ENCODE data around the gene KLHL42. TPM values are rescaled to one million over a fixed set of nuclear protein-coding genes. Genes with fewer than 3 reads are reported as not detected.
"Not testable (repeated sequence)": the region's sequence is repeated elsewhere in the genome, so short reads cannot be mapped to it uniquely, and the experiment has no call there.

The KLHL42 gene
- total RNA-seq = 100 to 1,000 TPM in 1 of 2 donors, 10 to 100 TPM in 1; 94.6 to 111 TPM

GRCh38 chr12:27779920-27780611 lies at the start of gene KLHL42, which contains the start of gene MANSC4:
Gene KLHL42 (plus strand): TSS chr12:27780233. CDS start chr12:27780331, 98 bp downstream.
Gene MANSC4 (minus strand): TSS chr12:27780236. CDS start chr12:27771276, 8,960 bp downstream.
- TF ChIP-seq, protein P1, sequence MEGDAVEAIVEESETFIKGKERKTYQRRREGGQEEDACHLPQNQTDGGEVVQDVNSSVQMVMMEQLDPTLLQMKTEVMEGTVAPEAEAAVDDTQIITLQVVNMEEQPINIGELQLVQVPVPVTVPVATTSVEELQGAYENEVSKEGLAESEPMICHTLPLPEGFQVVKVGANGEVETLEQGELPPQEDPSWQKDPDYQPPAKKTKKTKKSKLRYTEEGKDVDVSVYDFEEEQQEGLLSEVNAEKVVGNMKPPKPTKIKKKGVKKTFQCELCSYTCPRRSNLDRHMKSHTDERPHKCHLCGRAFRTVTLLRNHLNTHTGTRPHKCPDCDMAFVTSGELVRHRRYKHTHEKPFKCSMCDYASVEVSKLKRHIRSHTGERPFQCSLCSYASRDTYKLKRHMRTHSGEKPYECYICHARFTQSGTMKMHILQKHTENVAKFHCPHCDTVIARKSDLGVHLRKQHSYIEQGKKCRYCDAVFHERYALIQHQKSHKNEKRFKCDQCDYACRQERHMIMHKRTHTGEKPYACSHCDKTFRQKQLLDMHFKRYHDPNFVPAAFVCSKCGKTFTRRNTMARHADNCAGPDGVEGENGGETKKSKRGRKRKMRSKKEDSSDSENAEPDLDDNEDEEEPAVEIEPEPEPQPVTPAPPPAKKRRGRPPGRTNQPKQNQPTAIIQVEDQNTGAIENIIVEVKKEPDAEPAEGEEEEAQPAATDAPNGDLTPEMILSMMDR (IDR thresholded peaks at IDR 0.05) = no peak
- Histone ChIP-seq H3K4me1 (ENCODE audit: control insufficient read depth in 1 of 2, low read depth in 2 of 2) (peaks cover 13 to 38% of the 10 kb centered on the region in 2 donors), H3K27ac (peak within 1 kb of the TSS; percentile 99), H3K27me3 (replicated peaks; ENCODE audit: insufficient read depth) (no peaks in the 10 kb centered on the region), H3K4me3 (peak within 1 kb of the TSS; percentile 80), H3K9me3 (no peaks in the 10 kb centered on the region), H3K36me3 (no peaks in the 10 kb centered on the region)
- DNase-seq (ENCODE audit: low spot score) = peak; percentile 28
- ATAC-seq (ENCODE audit: insufficient number of reproducible peaks, low FRiP score, low read depth) = peak; percentile 79

GRCh38 chr12:27732281-27732680 lies 47.8 kb upstream of the KLHL42 start:
- H3K4me3 ChIP-seq = no peak overlapping the region
- ATAC-seq (ENCODE audit: insufficient number of reproducible peaks, low FRiP score, low read depth) (no peak), DNase-seq (ENCODE audit: low spot score) (no peak)
- no peaks in the 10 kb centered on the region for H3K4me1 ChIP-seq (ENCODE audit: control insufficient read depth in 1 of 2, low read depth in 2 of 2)
- H3K27ac ChIP-seq = no peak overlapping the region
- TF ChIP-seq, protein P1 (IDR thresholded peaks at IDR 0.05) = no peak
- no peaks in the 10 kb centered on the region for H3K27me3 ChIP-seq (replicated peaks; ENCODE audit: insufficient read depth)
- no peaks in the 10 kb centered on the region for H3K9me3 ChIP-seq
- peaks cover 9% of the 10 kb centered on the region for H3K36me3 ChIP-seq

DNA sequence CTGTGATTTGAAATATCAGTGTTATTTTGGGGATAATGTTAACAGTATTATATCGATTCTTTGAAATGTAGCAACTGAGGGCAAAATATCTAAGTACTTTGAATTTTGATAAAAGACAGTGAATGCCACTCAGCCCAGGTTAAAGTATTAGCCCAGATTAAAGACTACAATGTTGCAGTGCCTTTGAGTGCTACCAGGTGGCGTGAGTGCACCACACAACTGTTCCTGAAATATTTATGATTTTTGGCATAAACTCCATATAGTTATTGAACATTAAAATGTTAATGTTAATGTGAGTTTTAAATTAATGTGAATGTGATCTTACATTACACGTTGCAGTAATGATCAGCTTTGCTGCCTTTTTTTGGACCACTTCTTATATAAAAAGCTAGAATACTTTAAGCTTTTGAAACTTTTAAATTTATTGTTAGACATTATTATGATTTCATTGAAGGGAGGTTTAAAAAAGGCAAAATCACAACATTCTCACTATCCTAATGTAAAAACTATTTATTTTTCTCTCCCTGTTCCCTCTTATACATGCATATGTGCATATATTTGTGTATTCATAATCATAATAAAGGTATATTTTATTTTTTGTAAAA lies 46.9 kb upstream of the KLHL42 start:
- Histone ChIP-seq H3K27me3 (replicated peaks; ENCODE audit: insufficient read depth) (no peaks in the 10 kb centered on the region), H3K27ac (no peak overlapping the region), H3K4me1 (ENCODE audit: control insufficient read depth in 1 of 2, low read depth in 2 of 2) (no peaks in the 10 kb centered on the region), H3K4me3 (no peak overlapping the region), H3K36me3 (peaks cover 9% of the 10 kb centered on the region), H3K9me3 (no peaks in the 10 kb centered on the region)
- TF ChIP-seq, protein P1 (IDR thresholded peaks at IDR 0.05) = peak; percentile 80
- ATAC-seq (ENCODE audit: insufficient number of reproducible peaks, low FRiP score, low read depth) (no peak), DNase-seq (ENCODE audit: low spot score) (no peak)

DNA sequence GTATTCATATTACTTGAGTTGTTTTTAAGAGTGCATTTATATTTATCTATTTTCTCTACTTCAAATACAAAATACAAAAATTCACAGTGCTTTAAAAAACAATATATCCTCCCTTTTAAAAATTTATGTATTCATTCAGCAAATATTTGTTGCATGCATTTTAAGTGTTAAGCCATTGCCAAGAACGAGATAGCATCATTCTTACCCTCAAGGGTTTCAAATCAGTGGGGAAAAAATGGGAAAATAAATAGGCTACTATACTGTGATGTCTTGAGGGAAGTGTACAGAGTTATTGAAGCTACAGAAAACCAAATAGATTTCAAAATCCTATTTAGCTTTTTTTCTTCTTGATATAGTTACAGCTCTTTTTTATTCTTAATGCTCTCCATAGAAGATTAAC lies 46.2 kb upstream of the KLHL42 start:
- Histone ChIP-seq H3K9me3 (no peaks in the 10 kb centered on the region), H3K36me3 (peaks cover 9% of the 10 kb centered on the region), H3K4me3 (no peak overlapping the region), H3K27me3 (replicated peaks; ENCODE audit: insufficient read depth) (no peaks in the 10 kb centered on the region), H3K4me1 (ENCODE audit: control insufficient read depth in 1 of 2, low read depth in 2 of 2) (no peaks in the 10 kb centered on the region), H3K27ac (no peak overlapping the region)
- no peak for ATAC-seq (ENCODE audit: insufficient number of reproducible peaks, low FRiP score, low read depth)
- DNase-seq (ENCODE audit: low spot score) = no peak
- TF ChIP-seq, protein P1 (IDR thresholded peaks at IDR 0.05) = no peak

DNA sequence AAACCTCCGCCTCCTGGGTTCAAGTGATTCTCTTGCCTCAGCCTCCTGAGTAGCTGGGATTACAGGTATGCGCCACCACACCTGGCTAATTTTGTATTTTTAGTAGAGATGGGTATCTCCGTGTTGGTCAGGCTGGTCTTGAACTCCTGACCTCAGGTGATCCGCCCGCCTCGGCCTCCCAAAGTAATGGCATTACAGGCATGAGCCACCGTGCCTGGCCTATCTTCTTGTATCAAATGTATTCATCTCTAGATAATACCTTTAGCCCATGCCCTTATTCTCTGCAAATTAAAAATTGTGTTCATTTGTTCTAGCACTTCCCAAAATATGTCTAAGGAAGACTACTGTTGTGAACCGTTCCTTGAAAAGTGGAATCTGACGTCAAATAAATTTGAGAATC lies 45.7 kb upstream of the KLHL42 start:
- H3K36me3 ChIP-seq; H3K27me3 ChIP-seq (replicated peaks; ENCODE audit: insufficient read depth); DNase-seq (ENCODE audit: low spot score); H3K4me1 ChIP-seq (ENCODE audit: control insufficient read depth in 1 of 2, low read depth in 2 of 2); ATAC-seq (ENCODE audit: insufficient number of reproducible peaks, low FRiP score, low read depth); H3K27ac ChIP-seq; H3K9me3 ChIP-seq; H3K4me3 ChIP-seq: not testable (repeated sequence)

Data from thoracic aorta (tissue), 2 donors.